PC-3 (cell line): Measurements from ENCODE around the gene CEP112.

Experiments
- EZH2 ChIP-seq: fragments of 300-600 bp; sonication (generic); IDR thresholded peaks from one replicate; pipeline ENCODE4 v1.6.1; 2017; ENCODE audit warnings: antibody characterized with exemption, mild to moderate bottlenecking, low read length; ENCODE audit not compliant: unreplicated experiment
- EZH2phosphoT487 ChIP-seq: fragments of 300-600 bp; sonication (generic); IDR thresholded peaks from 2 replicates; pipeline ENCODE4 v1.6.1; 2018; ENCODE audit warnings: mild to moderate bottlenecking, antibody characterized with exemption, low read length, borderline replicate concordance
- TF ChIP-seq, protein P1 (sequence below): fragments of 300-600 bp; sonication (generic); conservative IDR thresholded peaks from 2 replicates; pipeline ENCODE4 v1.5.1; 2017; ENCODE audit warnings: antibody characterized with exemption, low read depth, mild to moderate bottlenecking, low read length

DNA sequence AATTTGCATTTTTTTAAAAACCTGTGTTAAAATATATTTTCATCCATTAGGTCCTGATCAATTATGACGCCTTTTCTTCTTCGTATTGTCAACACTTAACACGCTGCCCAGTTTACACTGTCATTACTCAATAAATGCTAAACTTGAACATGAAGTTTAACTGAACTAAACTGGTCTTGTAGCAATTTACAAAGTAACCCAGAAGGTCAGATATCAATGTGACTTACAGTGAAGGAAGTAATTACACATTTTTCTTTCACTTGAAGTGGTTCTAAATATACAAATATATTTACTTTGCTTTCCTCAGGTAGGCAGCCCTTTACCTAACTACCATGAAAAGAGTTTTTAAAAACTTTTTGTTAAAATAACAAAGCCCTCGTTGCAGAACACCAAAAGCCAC, 374.0 kb downstream of the CEP112 start:
- TF ChIP-seq, protein P1, sequence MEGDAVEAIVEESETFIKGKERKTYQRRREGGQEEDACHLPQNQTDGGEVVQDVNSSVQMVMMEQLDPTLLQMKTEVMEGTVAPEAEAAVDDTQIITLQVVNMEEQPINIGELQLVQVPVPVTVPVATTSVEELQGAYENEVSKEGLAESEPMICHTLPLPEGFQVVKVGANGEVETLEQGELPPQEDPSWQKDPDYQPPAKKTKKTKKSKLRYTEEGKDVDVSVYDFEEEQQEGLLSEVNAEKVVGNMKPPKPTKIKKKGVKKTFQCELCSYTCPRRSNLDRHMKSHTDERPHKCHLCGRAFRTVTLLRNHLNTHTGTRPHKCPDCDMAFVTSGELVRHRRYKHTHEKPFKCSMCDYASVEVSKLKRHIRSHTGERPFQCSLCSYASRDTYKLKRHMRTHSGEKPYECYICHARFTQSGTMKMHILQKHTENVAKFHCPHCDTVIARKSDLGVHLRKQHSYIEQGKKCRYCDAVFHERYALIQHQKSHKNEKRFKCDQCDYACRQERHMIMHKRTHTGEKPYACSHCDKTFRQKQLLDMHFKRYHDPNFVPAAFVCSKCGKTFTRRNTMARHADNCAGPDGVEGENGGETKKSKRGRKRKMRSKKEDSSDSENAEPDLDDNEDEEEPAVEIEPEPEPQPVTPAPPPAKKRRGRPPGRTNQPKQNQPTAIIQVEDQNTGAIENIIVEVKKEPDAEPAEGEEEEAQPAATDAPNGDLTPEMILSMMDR, result no peak
- TF ChIP-seq EZH2 (no peak), EZH2phosphoT487 (no peak)
